Memory B cell (primary cell): ENCODE data around the gene DNAJC10.
"Not testable (repeated sequence)": the region's sequence is repeated elsewhere in the genome, so short reads cannot be mapped to it uniquely, and the experiment has no call there.

Experiments used
- ATAC-seq: fragments of 150-1000 bp; cut with Tn5 transposase; 2 replicates; pipeline ENCODE4 v1.10.0; 2021; ENCODE audit warnings: low read depth, mild to moderate bottlenecking, moderate library complexity
- DNase-seq, 2 donors: peaks; one replicate each; pipeline ENCODE4 v3.0.0; 2022; ENCODE audit warnings: low spot score in 2 of 2
- H3K27ac Mint-ChIP-seq: one replicate; pipeline ENCODE4 v1.8.0; 2022; ENCODE audit warnings: mild to moderate bottlenecking, moderate library complexity, mixed read lengths
- H3K27me3 Mint-ChIP-seq: one replicate; pipeline ENCODE4 v1.8.0; 2022; ENCODE audit warnings: mixed read lengths
- H3K36me3 Mint-ChIP-seq: one replicate; pipeline ENCODE4 v1.8.0; 2022; ENCODE audit warnings: mild to moderate bottlenecking, mixed read lengths
- H3K4me1 Mint-ChIP-seq: one replicate; pipeline ENCODE4 v1.8.0; 2022; ENCODE audit warnings: mixed read lengths
- H3K4me3 Mint-ChIP-seq: one replicate; pipeline ENCODE4 v1.8.0; 2022; ENCODE audit warnings: mild to moderate bottlenecking, moderate library complexity, mixed read lengths
- H3K9me3 Mint-ChIP-seq: one replicate; pipeline ENCODE4 v1.8.0; 2022; ENCODE audit warnings: mixed read lengths

DNAJC10 gene

GRCh38 chr2:182715892-182716649 is at the start of gene DNAJC10:
TSS of gene DNAJC10 (plus strand) at chr2:182716257. CDS start at chr2:182718087, 1,830 bp downstream.
- DNase-seq (peak; percentile 87 to 92), ATAC-seq (peak; percentile 69)
- H3K4me3 Mint-ChIP-seq, result no peak within 1 kb of the TSS
- peaks cover 2% of the 10 kb centered on the region for H3K36me3 Mint-ChIP-seq
- H3K9me3 Mint-ChIP-seq, result no peaks in the 10 kb centered on the region
- H3K27ac Mint-ChIP-seq, result no peak within 1 kb of the TSS
- H3K27me3 Mint-ChIP-seq, result no peaks in the 10 kb centered on the region
- peaks cover 15% of the 10 kb centered on the region for H3K4me1 Mint-ChIP-seq

- Mint-ChIP-seq H3K27me3 (no peaks in the 10 kb centered on the region), H3K9me3 (no peaks in the 10 kb centered on the region), H3K4me1 (peaks cover 6% of the 10 kb centered on the region), H3K36me3 (peaks cover under 1% of the 10 kb centered on the region), H3K4me3 (no peak overlapping the region), H3K27ac (no peak overlapping the region)
- peak; percentile 77 for ATAC-seq
- DNase-seq, result peak; percentile 14 to 46
These were observed 49.3 kb upstream of the DNAJC10 start for GRCh38 chr2:182666674-182667314.

GRCh38 chr2:182667315-182667695 is 48.8 kb upstream of the DNAJC10 start:
- Mint-ChIP-seq H3K4me3 (no peak overlapping the region), H3K36me3 (peaks cover 1% of the 10 kb centered on the region), H3K4me1 (peaks cover 6% of the 10 kb centered on the region), H3K27ac (peak overlapping the region; percentile 21), H3K9me3 (no peaks in the 10 kb centered on the region), H3K27me3 (no peaks in the 10 kb centered on the region)
- ATAC-seq (no peak), DNase-seq (no peak)

- Mint-ChIP-seq H3K4me1 (peaks cover 6% of the 10 kb centered on the region), H3K27ac (no peak overlapping the region), H3K4me3 (no peak overlapping the region), H3K9me3 (no peaks in the 10 kb centered on the region), H3K36me3 (peaks cover 1% of the 10 kb centered on the region), H3K27me3 (no peaks in the 10 kb centered on the region)
- DNase-seq (no peak), ATAC-seq (no peak)
These were observed 47.4 kb upstream of the DNAJC10 start for GRCh38 chr2:182668671-182669070.

GRCh38 chr2:182672466-182673165 is 43.4 kb upstream of the DNAJC10 start:
- no peaks in the 10 kb centered on the region for H3K27me3 Mint-ChIP-seq
- H3K4me1 Mint-ChIP-seq, result peaks cover 2% of the 10 kb centered on the region
- peaks cover 5% of the 10 kb centered on the region for H3K36me3 Mint-ChIP-seq
- H3K9me3 Mint-ChIP-seq, result peaks cover 11% of the 10 kb centered on the region
- H3K27ac Mint-ChIP-seq, result no peak overlapping the region
- DNase-seq (no peak), ATAC-seq (no peak)
- H3K4me3 Mint-ChIP-seq, result no peak overlapping the region

- Mint-ChIP-seq H3K27ac (no peak overlapping the region), H3K4me1 (peaks cover 11% of the 10 kb centered on the region)
These were observed 35.2 kb upstream of the DNAJC10 start for GRCh38 chr2:182680837-182681236.

GRCh38 chr2:182682210-182682609 is 33.8 kb upstream of the DNAJC10 start:
- no peak overlapping the region for H3K27ac Mint-ChIP-seq
- no peaks in the 10 kb centered on the region for H3K9me3 Mint-ChIP-seq
- no peaks in the 10 kb centered on the region for H3K36me3 Mint-ChIP-seq
- H3K4me3 Mint-ChIP-seq, result no peak overlapping the region
- H3K27me3 Mint-ChIP-seq, result peaks cover 4% of the 10 kb centered on the region
- no peak for DNase-seq
- ATAC-seq, result no peak
- peaks cover 11% of the 10 kb centered on the region for H3K4me1 Mint-ChIP-seq

More at GRCh38 chr2:182680837-182681236, 35.2 kb upstream of the DNAJC10 start:
- peak; percentile 17 for ATAC-seq
- Mint-ChIP-seq H3K27me3 (peaks cover 4% of the 10 kb centered on the region), H3K9me3 (peaks cover 4% of the 10 kb centered on the region), H3K4me3 (no peak overlapping the region), H3K36me3 (no peaks in the 10 kb centered on the region)
- DNase-seq, result no peak

GRCh38 chr2:182685559-182685958 is 30.5 kb upstream of the DNAJC10 start:
- no peak overlapping the region for H3K4me3 Mint-ChIP-seq
- H3K4me1 Mint-ChIP-seq, result peaks cover 9% of the 10 kb centered on the region
- no peak overlapping the region for H3K27ac Mint-ChIP-seq
- ATAC-seq, result no peak
- no peaks in the 10 kb centered on the region for H3K36me3 Mint-ChIP-seq
- H3K27me3 Mint-ChIP-seq, result peaks cover 4% of the 10 kb centered on the region
- H3K9me3 Mint-ChIP-seq, result no peaks in the 10 kb centered on the region
- DNase-seq, result no peak

- ATAC-seq, H3K36me3 Mint-ChIP-seq, H3K27me3 Mint-ChIP-seq, H3K4me1 Mint-ChIP-seq, H3K27ac Mint-ChIP-seq, H3K4me3 Mint-ChIP-seq, H3K9me3 Mint-ChIP-seq, DNase-seq: not testable (repeated sequence)
These were observed 29.3 kb upstream of the DNAJC10 start for GRCh38 chr2:182686763-182687162.

- ATAC-seq (no peak), DNase-seq (no peak)
- no peaks in the 10 kb centered on the region for H3K4me1 Mint-ChIP-seq
- H3K36me3 Mint-ChIP-seq, result no peaks in the 10 kb centered on the region
- no peak overlapping the region for H3K4me3 Mint-ChIP-seq
- no peaks in the 10 kb centered on the region for H3K9me3 Mint-ChIP-seq
- H3K27ac Mint-ChIP-seq, result no peak overlapping the region
- no peaks in the 10 kb centered on the region for H3K27me3 Mint-ChIP-seq
These were observed 21.9 kb upstream of the DNAJC10 start for GRCh38 chr2:182694189-182694588.

- H3K27ac Mint-ChIP-seq, result no peak overlapping the region
- no peak overlapping the region for H3K4me3 Mint-ChIP-seq
- no peaks in the 10 kb centered on the region for H3K9me3 Mint-ChIP-seq
- no peaks in the 10 kb centered on the region for H3K36me3 Mint-ChIP-seq
- no peaks in the 10 kb centered on the region for H3K27me3 Mint-ChIP-seq
- no peak for DNase-seq
- H3K4me1 Mint-ChIP-seq, result no peaks in the 10 kb centered on the region
- ATAC-seq, result no peak
These were observed 20.3 kb upstream of the DNAJC10 start for GRCh38 chr2:182695776-182696175.

GRCh38 chr2:182698671-182699070 is 17.4 kb upstream of the DNAJC10 start:
- DNase-seq (no peak), ATAC-seq (no peak)
- Mint-ChIP-seq H3K27ac (no peak overlapping the region), H3K9me3 (no peaks in the 10 kb centered on the region), H3K4me3 (no peak overlapping the region), H3K27me3 (no peaks in the 10 kb centered on the region), H3K4me1 (no peaks in the 10 kb centered on the region), H3K36me3 (no peaks in the 10 kb centered on the region)

- Mint-ChIP-seq H3K9me3 (no peaks in the 10 kb centered on the region), H3K27ac (no peak overlapping the region), H3K4me1 (no peaks in the 10 kb centered on the region), H3K27me3 (no peaks in the 10 kb centered on the region), H3K36me3 (no peaks in the 10 kb centered on the region), H3K4me3 (no peak overlapping the region)
- ATAC-seq (no peak), DNase-seq (no peak)
These were observed 10.3 kb upstream of the DNAJC10 start for GRCh38 chr2:182705761-182706160.

GRCh38 chr2:182706751-182707150 is 9.3 kb upstream of the DNAJC10 start:
- no peak overlapping the region for H3K27ac Mint-ChIP-seq
- no peaks in the 10 kb centered on the region for H3K9me3 Mint-ChIP-seq
- H3K4me1 Mint-ChIP-seq, result no peaks in the 10 kb centered on the region
- no peaks in the 10 kb centered on the region for H3K27me3 Mint-ChIP-seq
- no peak for DNase-seq
- ATAC-seq, result no peak
- H3K36me3 Mint-ChIP-seq, result no peaks in the 10 kb centered on the region
- no peak overlapping the region for H3K4me3 Mint-ChIP-seq
